Measurements from ENCODE around the gene MICU1.

DNA sequence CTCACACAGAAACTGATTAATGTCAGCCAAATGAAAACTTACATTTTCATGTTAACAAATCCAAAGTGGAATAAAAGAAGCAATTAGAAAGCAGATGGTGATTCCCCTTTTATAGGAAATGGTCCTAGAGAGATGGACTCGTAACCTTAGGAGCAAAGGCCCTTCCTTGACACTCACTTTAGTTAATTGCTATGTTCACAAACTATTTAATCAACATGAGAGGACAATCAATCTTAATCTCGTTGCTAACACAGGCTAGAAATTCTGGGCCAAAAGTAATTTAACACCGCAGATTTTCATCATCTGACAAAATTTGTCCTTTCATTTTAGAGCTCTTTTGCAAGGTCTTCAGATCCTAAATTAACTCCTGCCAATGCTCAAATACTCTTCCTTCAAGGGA is 207.2 kb downstream of the MICU1 start:
- TF ChIP-seq, protein P1, sequence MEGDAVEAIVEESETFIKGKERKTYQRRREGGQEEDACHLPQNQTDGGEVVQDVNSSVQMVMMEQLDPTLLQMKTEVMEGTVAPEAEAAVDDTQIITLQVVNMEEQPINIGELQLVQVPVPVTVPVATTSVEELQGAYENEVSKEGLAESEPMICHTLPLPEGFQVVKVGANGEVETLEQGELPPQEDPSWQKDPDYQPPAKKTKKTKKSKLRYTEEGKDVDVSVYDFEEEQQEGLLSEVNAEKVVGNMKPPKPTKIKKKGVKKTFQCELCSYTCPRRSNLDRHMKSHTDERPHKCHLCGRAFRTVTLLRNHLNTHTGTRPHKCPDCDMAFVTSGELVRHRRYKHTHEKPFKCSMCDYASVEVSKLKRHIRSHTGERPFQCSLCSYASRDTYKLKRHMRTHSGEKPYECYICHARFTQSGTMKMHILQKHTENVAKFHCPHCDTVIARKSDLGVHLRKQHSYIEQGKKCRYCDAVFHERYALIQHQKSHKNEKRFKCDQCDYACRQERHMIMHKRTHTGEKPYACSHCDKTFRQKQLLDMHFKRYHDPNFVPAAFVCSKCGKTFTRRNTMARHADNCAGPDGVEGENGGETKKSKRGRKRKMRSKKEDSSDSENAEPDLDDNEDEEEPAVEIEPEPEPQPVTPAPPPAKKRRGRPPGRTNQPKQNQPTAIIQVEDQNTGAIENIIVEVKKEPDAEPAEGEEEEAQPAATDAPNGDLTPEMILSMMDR (IDR thresholded peaks at IDR 0.05; ENCODE audit: low read depth, low read length, poor library complexity, severe bottlenecking) = no peak
- TF ChIP-seq EZH2phosphoT487 (IDR thresholded peaks at IDR 0.05; ENCODE audit: borderline replicate concordance, low read length) = no peak
